Measurements from ENCODE around the gene ADAMTS15.

DNA sequence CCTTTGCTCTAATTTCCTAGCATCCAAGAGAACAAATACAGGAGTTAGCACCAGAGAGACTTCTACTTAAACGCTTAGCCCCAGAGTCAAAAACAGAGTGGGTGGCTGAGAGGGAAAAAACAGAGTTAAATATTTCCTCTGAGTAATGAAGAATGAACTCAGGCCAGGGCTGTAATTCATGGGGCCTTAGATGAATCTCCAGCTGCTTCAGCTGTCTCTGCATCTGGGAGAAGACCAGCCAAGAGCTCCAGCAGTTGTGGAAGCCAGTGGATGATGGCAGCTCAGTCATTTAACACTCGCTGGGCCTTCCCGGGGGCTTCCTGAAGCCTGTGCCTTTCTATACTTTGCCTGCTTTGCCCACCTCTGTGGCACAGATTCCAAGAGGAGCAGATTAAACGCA is 5.7 kb upstream of the ADAMTS15 start:
- TF ChIP-seq POLR2A (IDR thresholded peaks at IDR 0.05): no peak
- no peak for TF ChIP-seq CTCF (IDR thresholded peaks at IDR 0.05)
- no peak for TF ChIP-seq POLR2AphosphoS5 (IDR thresholded peaks at IDR 0.05)
